ENCODE results near the gene RGS6. TPM values are rescaled to one million over a fixed set of nuclear protein-coding genes. Genes with fewer than 3 reads are reported as not detected.

Gene RGS6
- total RNA-seq, 1 donor from 2014 or later = 2.8 TPM

DNA sequence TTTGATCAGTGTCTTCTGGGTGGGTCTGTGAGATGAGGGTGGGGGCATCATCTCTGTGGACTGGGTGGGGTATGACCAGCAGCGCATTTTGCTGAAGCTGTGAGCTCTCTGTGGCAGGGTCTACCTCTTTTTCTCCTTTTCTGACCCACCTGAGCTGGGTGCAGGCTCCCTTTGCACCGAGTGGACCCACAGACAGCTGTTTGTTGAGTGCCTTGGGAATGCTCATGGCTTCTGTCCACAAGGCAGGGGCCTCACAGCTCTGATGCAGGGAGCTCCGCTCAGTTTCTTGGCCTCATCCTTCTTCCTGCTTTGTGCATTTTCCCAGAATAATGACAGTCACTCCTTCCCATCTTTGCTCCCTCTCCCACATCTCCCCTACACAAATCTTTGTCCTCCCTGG lies 581.1 kb downstream of the RGS6 start:
- Mint-ChIP-seq H3K36me3 (ENCODE audit: low read depth) (no peaks in the 10 kb centered on the region), H3K27me3 (ENCODE audit: low read depth) (peaks cover 9% of the 10 kb centered on the region), H3K9me3 (no peaks in the 10 kb centered on the region), H3K27ac (ENCODE audit: unreplicated experiment) (peak overlapping the region; percentile 86), H3K4me1 (peaks cover 6% of the 10 kb centered on the region), H3K4me3 (no peak overlapping the region)
- DNase-seq (ENCODE audit: low read depth, low spot score) = no peak
- TF ChIP-seq, protein P1, sequence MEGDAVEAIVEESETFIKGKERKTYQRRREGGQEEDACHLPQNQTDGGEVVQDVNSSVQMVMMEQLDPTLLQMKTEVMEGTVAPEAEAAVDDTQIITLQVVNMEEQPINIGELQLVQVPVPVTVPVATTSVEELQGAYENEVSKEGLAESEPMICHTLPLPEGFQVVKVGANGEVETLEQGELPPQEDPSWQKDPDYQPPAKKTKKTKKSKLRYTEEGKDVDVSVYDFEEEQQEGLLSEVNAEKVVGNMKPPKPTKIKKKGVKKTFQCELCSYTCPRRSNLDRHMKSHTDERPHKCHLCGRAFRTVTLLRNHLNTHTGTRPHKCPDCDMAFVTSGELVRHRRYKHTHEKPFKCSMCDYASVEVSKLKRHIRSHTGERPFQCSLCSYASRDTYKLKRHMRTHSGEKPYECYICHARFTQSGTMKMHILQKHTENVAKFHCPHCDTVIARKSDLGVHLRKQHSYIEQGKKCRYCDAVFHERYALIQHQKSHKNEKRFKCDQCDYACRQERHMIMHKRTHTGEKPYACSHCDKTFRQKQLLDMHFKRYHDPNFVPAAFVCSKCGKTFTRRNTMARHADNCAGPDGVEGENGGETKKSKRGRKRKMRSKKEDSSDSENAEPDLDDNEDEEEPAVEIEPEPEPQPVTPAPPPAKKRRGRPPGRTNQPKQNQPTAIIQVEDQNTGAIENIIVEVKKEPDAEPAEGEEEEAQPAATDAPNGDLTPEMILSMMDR (conservative IDR thresholded peaks at IDR 0.05) = no peak

DNA sequence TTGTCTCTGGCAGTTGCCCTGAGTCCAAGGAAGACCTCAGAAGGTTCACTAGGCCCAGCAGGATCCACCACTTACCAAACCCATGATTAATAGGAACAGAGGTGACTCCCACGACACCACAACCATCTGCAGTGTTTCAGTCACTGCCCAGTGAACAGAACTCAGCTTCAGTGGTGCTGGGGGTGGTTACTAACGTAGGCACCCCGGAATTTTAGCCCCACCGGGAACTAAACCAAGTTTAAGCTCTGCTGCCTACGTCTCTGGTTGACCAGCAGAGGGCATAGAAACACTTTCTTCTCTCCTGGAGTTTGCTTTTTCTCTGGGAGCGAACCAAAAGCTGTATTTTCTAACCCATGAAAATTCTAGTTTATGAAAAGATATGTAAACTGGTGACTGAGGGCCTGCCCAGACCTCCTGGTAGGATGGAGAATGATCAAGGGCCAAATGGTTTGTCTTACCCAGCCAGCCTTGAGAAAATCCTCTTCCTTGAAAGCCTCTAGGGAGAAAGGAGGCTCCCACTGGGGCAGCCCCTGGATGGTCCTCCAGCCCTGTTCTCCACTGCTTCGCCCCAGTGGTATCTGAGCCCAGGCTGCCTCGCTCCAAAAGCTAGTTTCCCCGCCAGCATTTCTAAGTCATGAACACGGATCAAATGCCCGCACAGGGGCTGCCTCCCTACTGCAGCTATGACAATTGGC lies 581.9 kb downstream of the RGS6 start:
- H3K4me3 Mint-ChIP-seq = no peak overlapping the region
- H3K27ac Mint-ChIP-seq (ENCODE audit: unreplicated experiment) = no peak overlapping the region
- no peak for DNase-seq (ENCODE audit: low read depth, low spot score)
- no peaks in the 10 kb centered on the region for H3K9me3 Mint-ChIP-seq
- TF ChIP-seq, protein P1 (conservative IDR thresholded peaks at IDR 0.05) = peak; percentile 78
- H3K4me1 Mint-ChIP-seq = peaks cover 6% of the 10 kb centered on the region
- peaks cover 9% of the 10 kb centered on the region for H3K27me3 Mint-ChIP-seq (ENCODE audit: low read depth)
- no peaks in the 10 kb centered on the region for H3K36me3 Mint-ChIP-seq (ENCODE audit: low read depth)

DNA sequence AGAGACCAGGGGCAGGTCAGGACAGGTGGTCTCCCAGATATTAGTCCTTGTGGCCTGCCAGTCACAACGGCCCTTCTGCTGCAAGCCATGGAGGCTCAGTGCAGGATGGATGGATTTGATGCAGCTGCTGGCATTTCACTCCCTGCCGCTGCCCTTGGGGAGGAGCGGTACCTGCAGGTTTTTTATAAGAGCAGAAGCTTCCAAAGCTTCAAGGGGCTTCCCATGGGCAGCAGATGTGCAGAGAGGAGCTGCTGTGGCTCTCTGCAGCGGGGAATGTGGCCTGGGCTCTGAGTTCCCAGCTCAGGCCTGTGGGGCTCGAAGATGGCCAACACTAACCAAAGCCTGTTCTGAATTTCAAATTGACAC lies 582.4 kb downstream of the RGS6 start:
- no peaks in the 10 kb centered on the region for H3K36me3 Mint-ChIP-seq (ENCODE audit: low read depth)
- no peak overlapping the region for H3K27ac Mint-ChIP-seq (ENCODE audit: unreplicated experiment)
- no peaks in the 10 kb centered on the region for H3K9me3 Mint-ChIP-seq
- DNase-seq (ENCODE audit: low read depth, low spot score) = no peak
- H3K4me1 Mint-ChIP-seq = peaks cover 6% of the 10 kb centered on the region
- H3K4me3 Mint-ChIP-seq = no peak overlapping the region
- TF ChIP-seq, protein P1 (conservative IDR thresholded peaks at IDR 0.05) = no peak
- H3K27me3 Mint-ChIP-seq (ENCODE audit: low read depth) = peaks cover 9% of the 10 kb centered on the region

DNA sequence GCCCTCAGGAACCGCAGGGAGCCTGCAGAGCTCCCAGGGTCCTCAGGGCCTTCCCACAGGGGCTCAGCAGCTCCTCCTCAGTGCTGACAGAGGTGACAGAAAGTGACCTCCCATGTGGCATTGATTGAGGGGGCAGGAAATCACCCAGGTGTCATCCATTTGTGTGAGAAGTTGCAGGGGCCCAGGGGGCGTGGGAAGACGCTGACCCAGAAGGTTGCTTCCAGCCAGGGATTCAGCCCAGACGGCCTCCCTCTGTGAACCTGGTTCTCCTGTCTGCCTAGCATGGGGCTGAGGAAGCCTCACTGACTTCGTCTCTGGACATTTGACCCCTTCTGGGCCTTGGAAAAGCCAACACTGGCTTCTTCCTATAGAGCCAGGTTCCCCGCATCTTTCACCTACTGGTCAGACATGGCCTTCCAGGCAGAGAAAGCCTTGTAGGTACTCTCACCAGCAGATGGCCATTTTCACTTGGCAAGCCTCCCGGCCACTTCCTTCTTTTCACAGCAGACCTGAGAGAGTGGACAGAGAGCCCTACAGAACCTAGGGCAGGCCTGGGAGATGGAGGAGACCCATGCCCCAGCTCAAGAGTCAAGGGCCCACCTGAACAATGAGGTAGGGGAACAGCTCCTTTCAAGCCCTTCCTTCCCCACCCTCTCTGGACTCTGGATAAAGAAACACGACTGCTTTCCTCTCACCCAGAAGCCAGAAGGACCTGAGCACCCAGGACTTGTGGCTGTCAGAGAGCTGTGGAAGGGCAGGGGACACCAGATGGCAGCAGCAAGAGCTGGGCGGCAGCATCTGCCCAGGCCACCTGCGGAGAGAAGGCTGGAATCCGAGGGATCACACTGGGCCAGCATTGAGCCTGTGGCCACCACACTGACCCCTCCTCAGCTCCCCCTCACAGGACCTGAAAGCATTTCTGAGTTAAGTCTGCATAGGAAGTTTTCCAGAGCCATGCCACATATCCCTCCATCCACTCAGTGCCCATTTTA lies 583.8 kb downstream of the RGS6 start:
- TF ChIP-seq, protein P1 (conservative IDR thresholded peaks at IDR 0.05) = no peak
- Mint-ChIP-seq H3K36me3 (ENCODE audit: low read depth) (no peaks in the 10 kb centered on the region), H3K4me3 (no peak overlapping the region), H3K9me3 (peaks cover 2% of the 10 kb centered on the region), H3K27me3 (ENCODE audit: low read depth) (peaks cover 3% of the 10 kb centered on the region), H3K27ac (ENCODE audit: unreplicated experiment) (no peak overlapping the region), H3K4me1 (peaks cover 6% of the 10 kb centered on the region)
- no peak for DNase-seq (ENCODE audit: low read depth, low spot score)

DNA sequence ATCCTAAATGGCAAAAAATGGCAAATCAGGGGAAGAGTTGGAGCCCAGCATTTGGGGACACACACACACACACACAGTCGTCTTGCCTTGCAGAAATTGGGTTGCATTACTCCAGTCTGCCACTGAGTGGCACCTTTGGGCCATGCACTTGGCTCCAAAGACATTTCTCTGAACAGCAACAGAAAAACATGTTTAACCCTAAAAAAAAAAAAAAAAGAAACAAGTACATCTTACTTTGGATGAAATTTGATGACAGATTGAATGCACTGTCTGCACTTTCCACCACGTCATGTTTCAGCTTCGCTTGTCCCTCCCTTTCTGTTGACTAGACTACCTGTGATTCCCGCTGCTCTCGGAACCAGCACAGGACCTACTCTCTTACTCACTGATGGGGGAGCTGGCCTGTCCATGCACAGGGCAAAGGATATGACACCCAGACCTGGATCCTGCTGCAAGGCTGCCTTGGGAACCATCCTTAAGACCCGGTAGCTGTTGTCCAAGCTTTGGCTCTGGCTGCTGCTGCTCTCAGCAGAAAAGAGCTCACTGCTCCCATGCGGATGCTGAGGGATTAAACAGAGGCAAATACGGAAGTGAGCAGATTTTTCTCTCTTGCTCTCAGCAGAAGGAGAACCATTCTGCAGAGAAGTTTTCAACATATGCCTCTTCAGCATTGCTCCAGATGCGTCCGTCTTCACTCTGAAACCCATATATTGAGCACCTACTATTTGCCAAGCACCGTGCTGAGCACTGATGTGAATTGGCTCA lies 584.9 kb downstream of the RGS6 start:
- Mint-ChIP-seq H3K4me1 (peaks cover 6% of the 10 kb centered on the region), H3K27ac (ENCODE audit: unreplicated experiment) (no peak overlapping the region), H3K9me3 (peaks cover 2% of the 10 kb centered on the region), H3K4me3 (no peak overlapping the region), H3K27me3 (ENCODE audit: low read depth) (peaks cover 2% of the 10 kb centered on the region), H3K36me3 (ENCODE audit: low read depth) (no peaks in the 10 kb centered on the region)
- peak; percentile 67 for DNase-seq (ENCODE audit: low read depth, low spot score)
- TF ChIP-seq, protein P1 (conservative IDR thresholded peaks at IDR 0.05) = peak; percentile 90

Data from neural crest cell (in vitro differentiated cells).